ENCODE measurements around the gene IL1RAPL2.

Gene IL1RAPL2

GRCh38 chrX:105260291-105261043, 694.5 kb downstream of the IL1RAPL2 start:
- no peak for TF ChIP-seq CTCF (IDR thresholded peaks at IDR 0.05; ENCODE audit: control insufficient read depth, insufficient read depth, low read depth, low read length, missing control alignments)
- no peak for DNase-seq (ENCODE audit: low read depth)
- no peak overlapping the region for H3K4me3 ChIP-seq (ENCODE audit: control insufficient read depth, low read depth, low read length)

GRCh38 chrX:105263171-105263570, 697.2 kb downstream of the IL1RAPL2 start:
- DNase-seq (ENCODE audit: low read depth), result no peak
- H3K4me3 ChIP-seq (ENCODE audit: control insufficient read depth, low read depth, low read length), result no peak overlapping the region
- no peak for TF ChIP-seq CTCF (IDR thresholded peaks at IDR 0.05; ENCODE audit: control insufficient read depth, insufficient read depth, low read depth, low read length, missing control alignments)

- no peak for DNase-seq (ENCODE audit: low read depth)
- H3K4me3 ChIP-seq (ENCODE audit: control insufficient read depth, low read depth, low read length), result no peak overlapping the region
- no peak for TF ChIP-seq CTCF (IDR thresholded peaks at IDR 0.05; ENCODE audit: control insufficient read depth, insufficient read depth, low read depth, low read length, missing control alignments)
Measured at GRCh38 chrX:105263801-105264200, 697.8 kb downstream of the IL1RAPL2 start.

- DNase-seq (ENCODE audit: low read depth), result no peak
- H3K4me3 ChIP-seq (ENCODE audit: control insufficient read depth, low read depth, low read length), result no peak overlapping the region
- no peak for TF ChIP-seq CTCF (IDR thresholded peaks at IDR 0.05; ENCODE audit: control insufficient read depth, insufficient read depth, low read depth, low read length, missing control alignments)
Measured at GRCh38 chrX:105265093-105265492, 699.1 kb downstream of the IL1RAPL2 start.

- TF ChIP-seq CTCF (IDR thresholded peaks at IDR 0.05; ENCODE audit: control insufficient read depth, insufficient read depth, low read depth, low read length, missing control alignments), result no peak
- no peak for DNase-seq (ENCODE audit: low read depth)
- H3K4me3 ChIP-seq (ENCODE audit: control insufficient read depth, low read depth, low read length), result no peak overlapping the region
Measured at GRCh38 chrX:105266456-105266855, 700.5 kb downstream of the IL1RAPL2 start.

- no peak for TF ChIP-seq CTCF (IDR thresholded peaks at IDR 0.05; ENCODE audit: control insufficient read depth, insufficient read depth, low read depth, low read length, missing control alignments)
- no peak for DNase-seq (ENCODE audit: low read depth)
- no peak overlapping the region for H3K4me3 ChIP-seq (ENCODE audit: control insufficient read depth, low read depth, low read length)
Measured at GRCh38 chrX:105267167-105267566, 701.2 kb downstream of the IL1RAPL2 start.
